K562 (cell line): Measurements from ENCODE around the gene NRF1. TPM values are rescaled to one million over a fixed set of nuclear protein-coding genes. Genes with fewer than 3 reads are reported as not detected.
"Not testable (repeated sequence)": the region's sequence is repeated elsewhere in the genome, so short reads cannot be mapped to it uniquely, and the experiment has no call there.

Experiments used
- CBX1 ChIP-seq: sonication (generic); IDR thresholded peaks from 2 replicates; pipeline ENCODE4 v1.6.1; 2016; ENCODE audit warnings: antibody characterized with exemption, low read depth, mild to moderate bottlenecking
- ID3 ChIP-seq, 2 experiments: fragments of 250-450 bp in 1 of 2; fragments of 450-650 bp in 1 of 2; sonication (Bioruptor Pico) in 1 of 2; IDR thresholded peaks; 2 replicates each; pipeline versions ENCODE4 v1.6.1 to v1.8.0; 2016 to 2021; ENCODE audit warnings: mild to moderate bottlenecking in 2 of 2, moderate library complexity in 2 of 2, missing compliant biosample characterization in 1 of 2, missing genetic modification characterization in 1 of 2
- MTA3 ChIP-seq: fragments of 450-650 bp; formaldehyde crosslinking; IDR thresholded peaks from 2 replicates; pipeline ENCODE4 v1.6.1; 2017; ENCODE audit warnings: mild to moderate bottlenecking, borderline replicate concordance
- SOX6 ChIP-seq: fragments of 450-650 bp; IDR thresholded peaks from 2 replicates; pipeline ENCODE4 v1.6.1; 2014; ENCODE audit warnings: mild to moderate bottlenecking
- TAL1 ChIP-seq: fragments of 450-650 bp; IDR thresholded peaks from 2 replicates; pipeline ENCODE4 v1.6.1; 2016; ENCODE audit warnings: mild to moderate bottlenecking
- TRIM24 ChIP-seq, 2 experiments: fragments of 450-650 bp; IDR thresholded peaks; 2 replicates each; pipeline ENCODE4 v1.6.1; 2016
- XRCC3 ChIP-seq: fragments of 450-650 bp; IDR thresholded peaks from 2 replicates; pipeline ENCODE4 v1.6.1; 2017; ENCODE audit warnings: mild to moderate bottlenecking, moderate library complexity
- ZBTB33 ChIP-seq: sonication (generic); formaldehyde crosslinking; IDR thresholded peaks from 2 replicates; pipeline ENCODE4 v1.8.1; 2023; ENCODE audit warnings: mild to moderate bottlenecking, missing genetic modification reagents
- ZEB2 ChIP-seq: fragments of 450-650 bp; IDR thresholded peaks from 2 replicates; pipeline ENCODE4 v1.6.1; 2016
- ZNF274 ChIP-seq: IDR thresholded peaks from 2 replicates; pipeline ENCODE4 v1.6.1; 2011; ENCODE audit warnings: low read depth, mild to moderate bottlenecking, low read length, moderate library complexity, borderline replicate concordance
- ZNF280A ChIP-seq: fragments of 450-650 bp; IDR thresholded peaks from 2 replicates; pipeline ENCODE4 v1.6.1; 2018; ENCODE audit warnings: mild to moderate bottlenecking, low read depth; ENCODE audit not compliant: partially characterized antibody
- ZNF280B ChIP-seq: fragments of 250-450 bp; sonication (Bioruptor Pico); IDR thresholded peaks from 2 replicates; pipeline ENCODE4 v1.5.1; 2021; ENCODE audit warnings: mild to moderate bottlenecking
- polyA plus RNA-seq, 8 experiments: library from polyadenylated mRNA; depleted of rRNA in 4 of 8; stranded (reverse) in 5 of 8; unstranded in 3 of 8; fragments of >200 nt; fragmentation: Nextera tagmentation in 2 of 8; fragmentation: Illumina TruSeq in 1 of 8; extraction: Ambion mirVana in 2 of 8; extraction: Trizol in 1 of 8; gene quantifications; 2 replicates each; pipeline versions ENCODE4 v1.2.1 to v1.2.3, GENCODE V29; 2011 to 2014; ENCODE audit warnings: inconsistent platforms in 1 of 8, missing spikeins in 1 of 8
- total RNA-seq, 7 experiments: library from RNA; depleted of rRNA in 6 of 7; stranded (reverse); fragments of >200 nt in 6 of 7; fragmentation: Illumina TruSeq in 2 of 7; extraction: Trizol in 2 of 7; gene quantifications; 2 replicates each; pipeline versions ENCODE4 v1.2.1 to v1.2.3, GENCODE V29; 2011 to 2021; ENCODE audit warnings: low replicate concordance in 1 of 7

Gene NRF1
- total and polyA plus RNA-seq, 9 of the 15 experiments (the other 6 are each of a cell fraction or from before 2014, with no cell fraction given): 8.6 to 28.8 (median 20.3) TPM

GRCh38 chr7:129586179-129586578, 25.3 kb upstream of the NRF1 start (continued):
- TF ChIP-seq ZBTB33 (CRISPR knock-in tag): peak; percentile 37; the same call in 1 of the 2 replicates
- TF ChIP-seq ZNF280A: peak; percentile 90
- TF ChIP-seq ZNF280B (CRISPR knock-in tag): peak; percentile 92
- TF ChIP-seq XRCC3: peak; percentile 94
- TF ChIP-seq MTA3: peak; percentile 75; the same call in 1 of the 2 replicates
- peak; percentile 28; the same call in 1 of the 2 replicates for TF ChIP-seq SOX6
- peak; percentile 50; the same call in 1 of the 2 replicates for TF ChIP-seq ZEB2
- TF ChIP-seq ID3 (CRISPR knock-in tag; IDR thresholded peaks at IDR 0.05): not testable (repeated sequence)
- TF ChIP-seq ID3 (tag; IDR thresholded peaks at IDR 0.05): peak; percentile 60; the same call in 1 of the 2 replicates
- TF ChIP-seq TAL1: peak; percentile 42; the same call in 1 of the 2 replicates
- TF ChIP-seq ZNF274: 0 out of 2 replicates have a peak, but pooled peaks have one; percentile 45
- peak; percentile 94 for TF ChIP-seq CBX1
- TF ChIP-seq TRIM24 (IDR thresholded peaks at IDR 0.05): peak; percentile 72 to 89
